Loucy (cell line): Measurements from ENCODE around the gene TBC1D8.

Experiments
- H2AFZ ChIP-seq: fragments of 200-600 bp; sonication (generic); 2 replicates; pipeline ENCODE4 v1.6.0; 2016; ENCODE audit warnings: antibody characterized with exemption, mild to moderate bottlenecking, low read length, moderate library complexity
- H3F3A ChIP-seq: fragments of 200-600 bp; 2 replicates; pipeline ENCODE4 v1.6.0; 2016; ENCODE audit warnings: antibody characterized with exemption, low read depth, mild to moderate bottlenecking
- H3K27me3 ChIP-seq: fragments of 200-600 bp; sonication (generic); 2 replicates; pipeline ENCODE4 v1.6.1; 2014; ENCODE audit warnings: low read length, mild to moderate bottlenecking; ENCODE audit not compliant: insufficient read depth, poor library complexity, severe bottlenecking
- H3K36me3 ChIP-seq: fragments of 200-600 bp; sonication (generic); 2 replicates; pipeline ENCODE4 v1.6.1; 2016; ENCODE audit warnings: low read length; ENCODE audit not compliant: insufficient read depth
- H3K4me1 ChIP-seq: fragments of 200-600 bp; sonication (generic); 2 replicates; pipeline ENCODE4 v1.5.1; 2014; ENCODE audit warnings: low read length, mild to moderate bottlenecking; ENCODE audit not compliant: insufficient read depth, poor library complexity, severe bottlenecking
- H3K4me2 ChIP-seq: fragments of 200-600 bp; sonication (generic); 2 replicates; pipeline ENCODE4 v1.6.0; 2014; ENCODE audit warnings: antibody characterized with exemption, low read length, low read depth, mild to moderate bottlenecking; ENCODE audit not compliant: poor library complexity, severe bottlenecking
- H3K4me3 ChIP-seq: fragments of 200-600 bp; sonication (generic); 2 replicates; pipeline ENCODE4 v1.5.1; 2014; ENCODE audit warnings: low read length, mild to moderate bottlenecking, mixed read lengths; ENCODE audit not compliant: poor library complexity, severe bottlenecking
- H3K79me2 ChIP-seq: fragments of 200-600 bp; sonication (generic); 2 replicates; pipeline ENCODE4 v1.6.1; 2014; ENCODE audit warnings: low read length; ENCODE audit not compliant: insufficient read depth
- H3K9ac ChIP-seq: fragments of 200-600 bp; sonication (generic); 2 replicates; pipeline ENCODE4 v1.6.0; 2014; ENCODE audit warnings: mild to moderate bottlenecking, low read depth, low read length, moderate library complexity; ENCODE audit not compliant: poor library complexity, severe bottlenecking
- H3K9me2 ChIP-seq: fragments of 200-600 bp; sonication (generic); replicated peaks from 2 replicates; pipeline ENCODE4 v1.6.1; 2016; ENCODE audit warnings: low read depth, low read length, mixed read lengths
- H3K9me3 ChIP-seq: fragments of 200-600 bp; sonication (generic); 2 replicates; pipeline ENCODE4 v1.6.1; 2014; ENCODE audit warnings: mild to moderate bottlenecking, antibody characterized with exemption, low read length, low read depth; ENCODE audit not compliant: insufficient read depth
- H4K20me1 ChIP-seq: fragments of 200-600 bp; sonication (generic); 2 replicates; pipeline ENCODE4 v1.6.0; 2014; ENCODE audit warnings: antibody characterized with exemption, low read length, mild to moderate bottlenecking; ENCODE audit not compliant: insufficient read depth, poor library complexity, severe bottlenecking
- EZH2phosphoT487 ChIP-seq: fragments of 200-600 bp; IDR thresholded peaks from 2 replicates; pipeline ENCODE4 v1.6.1; 2018; ENCODE audit warnings: antibody characterized with exemption, mild to moderate bottlenecking, moderate library complexity, borderline replicate concordance
- TF ChIP-seq, protein P1 (sequence below): fragments of 200-600 bp; sonication (generic); conservative IDR thresholded peaks from 2 replicates; pipeline ENCODE4 v1.5.1; 2014; ENCODE audit warnings: mild to moderate bottlenecking, antibody characterized with exemption, low read length

The TBC1D8 gene

DNA sequence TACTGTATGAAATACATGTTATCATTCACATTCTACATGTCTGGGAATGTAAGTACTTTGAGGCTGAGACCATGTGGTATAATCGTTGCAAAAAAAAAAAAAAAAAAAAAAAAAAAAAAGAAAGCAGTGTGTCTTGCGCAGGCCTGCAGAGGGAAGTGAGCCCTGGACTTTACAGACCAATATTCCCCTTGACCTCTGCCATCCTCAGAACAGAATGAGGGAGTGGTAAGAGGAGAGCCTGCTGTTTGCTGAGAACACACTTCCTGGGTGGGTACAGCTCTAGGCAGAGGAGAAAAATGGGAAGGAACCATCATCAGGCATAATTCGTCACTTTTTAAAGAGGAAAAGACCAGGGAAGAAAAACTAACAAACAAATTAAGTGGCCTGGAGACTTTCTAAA lies 28.8 kb upstream of the TBC1D8 start:
- H2AFZ ChIP-seq, result no peak overlapping the region
- no peaks in the 10 kb centered on the region for H3K36me3 ChIP-seq
- H3K4me1 ChIP-seq, result no peaks in the 10 kb centered on the region
- no peaks in the 10 kb centered on the region for H3K9me3 ChIP-seq
- no peaks in the 10 kb centered on the region for H4K20me1 ChIP-seq
- H3F3A ChIP-seq, result no peaks in the 10 kb centered on the region
- H3K4me3 ChIP-seq, result no peak overlapping the region
- no peak overlapping the region for H3K9ac ChIP-seq
- H3K4me2 ChIP-seq, result no peak overlapping the region
- H3K9me2 ChIP-seq, result no peaks in the 10 kb centered on the region
- no peaks in the 10 kb centered on the region for H3K27me3 ChIP-seq
- TF ChIP-seq, protein P1, sequence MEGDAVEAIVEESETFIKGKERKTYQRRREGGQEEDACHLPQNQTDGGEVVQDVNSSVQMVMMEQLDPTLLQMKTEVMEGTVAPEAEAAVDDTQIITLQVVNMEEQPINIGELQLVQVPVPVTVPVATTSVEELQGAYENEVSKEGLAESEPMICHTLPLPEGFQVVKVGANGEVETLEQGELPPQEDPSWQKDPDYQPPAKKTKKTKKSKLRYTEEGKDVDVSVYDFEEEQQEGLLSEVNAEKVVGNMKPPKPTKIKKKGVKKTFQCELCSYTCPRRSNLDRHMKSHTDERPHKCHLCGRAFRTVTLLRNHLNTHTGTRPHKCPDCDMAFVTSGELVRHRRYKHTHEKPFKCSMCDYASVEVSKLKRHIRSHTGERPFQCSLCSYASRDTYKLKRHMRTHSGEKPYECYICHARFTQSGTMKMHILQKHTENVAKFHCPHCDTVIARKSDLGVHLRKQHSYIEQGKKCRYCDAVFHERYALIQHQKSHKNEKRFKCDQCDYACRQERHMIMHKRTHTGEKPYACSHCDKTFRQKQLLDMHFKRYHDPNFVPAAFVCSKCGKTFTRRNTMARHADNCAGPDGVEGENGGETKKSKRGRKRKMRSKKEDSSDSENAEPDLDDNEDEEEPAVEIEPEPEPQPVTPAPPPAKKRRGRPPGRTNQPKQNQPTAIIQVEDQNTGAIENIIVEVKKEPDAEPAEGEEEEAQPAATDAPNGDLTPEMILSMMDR, result no peak
- no peaks in the 10 kb centered on the region for H3K79me2 ChIP-seq

DNA sequence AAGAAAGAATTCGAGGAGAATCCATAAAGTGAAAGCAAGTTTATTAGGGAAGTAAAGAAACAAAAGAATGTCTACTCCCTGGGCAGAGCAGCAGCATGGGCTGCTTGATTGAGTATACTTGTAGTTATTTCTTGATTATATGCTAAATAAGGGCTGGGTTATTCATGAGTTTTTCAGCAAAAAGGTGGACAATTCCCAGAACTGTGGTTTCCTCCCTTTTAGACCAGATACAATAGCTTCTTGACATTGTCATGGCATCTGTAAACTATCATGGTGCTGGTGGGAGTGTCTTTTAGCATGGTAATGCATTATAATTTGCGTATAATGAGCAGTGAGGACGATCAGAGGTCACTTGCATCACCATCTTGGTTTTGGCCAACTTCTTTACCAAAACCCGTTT lies 25.6 kb upstream of the TBC1D8 start:
- Histone ChIP-seq H3K27me3 (no peaks in the 10 kb centered on the region), H3K36me3 (no peaks in the 10 kb centered on the region), H3K9ac (no peak overlapping the region), H3K9me3 (no peaks in the 10 kb centered on the region), H3K4me3 (no peak overlapping the region), H3K9me2 (no peaks in the 10 kb centered on the region), H3K79me2 (no peaks in the 10 kb centered on the region), H3F3A (no peaks in the 10 kb centered on the region), H4K20me1 (no peaks in the 10 kb centered on the region), H3K4me1 (no peaks in the 10 kb centered on the region), H2AFZ (no peak overlapping the region), H3K4me2 (no peak overlapping the region)
- TF ChIP-seq, protein P1, result no peak
- no peak for TF ChIP-seq EZH2phosphoT487

DNA sequence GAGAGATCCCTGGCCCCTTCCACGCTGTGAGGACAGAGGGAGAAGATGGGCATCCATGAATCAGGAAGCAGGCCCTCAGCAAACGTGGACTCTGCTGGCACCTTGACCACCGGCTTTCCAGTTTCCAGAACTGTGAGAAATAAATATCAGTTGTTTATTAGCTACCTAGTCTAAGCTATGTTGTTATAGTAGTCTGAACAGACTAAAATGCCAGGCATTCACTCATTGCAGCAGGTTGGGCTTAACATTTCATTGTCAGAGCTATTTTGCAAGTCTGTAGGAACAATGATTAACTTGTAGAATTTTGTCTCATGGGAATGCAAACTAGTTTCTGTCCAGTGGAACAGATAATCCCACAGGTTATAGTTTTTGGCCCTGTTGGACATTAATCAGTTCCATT lies 24.8 kb upstream of the TBC1D8 start:
- Histone ChIP-seq H3K27me3 (no peaks in the 10 kb centered on the region), H3K4me2 (no peak overlapping the region)

More for the DNA sequence above, 24.8 kb upstream of the TBC1D8 start:
- TF ChIP-seq EZH2phosphoT487, result no peak
- TF ChIP-seq, protein P1, result no peak
- no peaks in the 10 kb centered on the region for H4K20me1 ChIP-seq
- no peak overlapping the region for H3K9ac ChIP-seq
- H2AFZ ChIP-seq, result no peak overlapping the region
- no peaks in the 10 kb centered on the region for H3K9me2 ChIP-seq
- H3K9me3 ChIP-seq, result no peaks in the 10 kb centered on the region
- no peaks in the 10 kb centered on the region for H3K36me3 ChIP-seq
- no peaks in the 10 kb centered on the region for H3F3A ChIP-seq
- no peak overlapping the region for H3K4me3 ChIP-seq
- H3K4me1 ChIP-seq, result no peaks in the 10 kb centered on the region
- no peaks in the 10 kb centered on the region for H3K79me2 ChIP-seq
